ENCODE results near the gene BNC2.
A peak's percentile ranks its signal among the peaks of the same experiment; 100 is the strongest.
"Not testable (repeated sequence)": the region's sequence is repeated elsewhere in the genome, so short reads cannot be mapped to it uniquely, and the experiment has no call there.

Gene BNC2

GRCh38 chr9:16572005-16572734 lies 298.3 kb downstream of the BNC2 start:
- no peak for DNase-seq

DNA sequence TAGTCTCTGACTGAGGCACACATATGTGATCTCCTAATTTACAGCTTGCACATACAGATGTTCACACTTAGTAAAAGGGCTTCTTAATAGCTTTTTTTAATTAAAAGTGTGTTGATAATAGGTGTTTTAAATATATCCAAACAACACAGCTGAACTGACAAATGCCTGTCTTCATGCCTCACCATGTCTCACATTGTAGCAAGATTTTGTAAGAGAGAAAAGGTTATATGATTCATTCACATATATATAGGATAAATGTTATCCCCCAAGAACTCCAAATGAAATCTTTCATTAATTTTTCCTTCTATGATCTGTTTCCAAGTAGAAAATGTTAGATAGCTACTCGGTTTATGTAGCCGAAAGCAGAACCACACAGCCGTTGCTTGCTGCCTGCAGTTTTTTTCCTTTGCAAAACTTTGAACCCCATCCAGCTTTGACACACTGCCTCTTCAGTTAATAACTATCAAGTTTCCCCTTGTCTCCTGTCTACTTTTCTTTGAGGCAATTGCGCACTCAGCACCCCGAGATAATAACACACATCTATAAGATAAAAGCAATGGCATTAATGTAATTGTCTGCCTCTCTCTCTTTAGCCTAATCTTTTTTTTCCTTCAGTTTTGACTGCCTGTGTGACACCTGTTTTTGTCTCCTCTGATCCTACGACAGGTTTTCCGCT lies 299.2 kb downstream of the BNC2 start:
- no peak for DNase-seq

DNA sequence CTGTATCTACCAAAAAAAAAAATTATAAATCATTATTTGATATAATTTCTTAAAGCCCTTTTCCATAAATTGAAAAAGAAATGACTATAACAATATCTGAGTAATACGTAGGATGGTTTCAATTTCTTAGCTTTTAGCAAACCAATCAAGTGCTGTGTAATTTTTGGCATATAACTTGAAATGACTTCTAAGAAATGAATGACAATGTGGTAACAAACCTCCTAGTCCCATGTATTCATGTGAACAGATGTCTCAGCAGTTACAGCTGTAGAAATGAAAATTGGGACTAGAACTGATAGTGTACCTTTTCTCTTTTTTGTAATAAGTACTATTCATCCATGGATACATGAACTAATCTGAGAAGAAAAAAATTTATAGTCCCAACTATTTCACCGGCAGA lies 307.0 kb downstream of the BNC2 start:
- DNase-seq = no peak

DNA sequence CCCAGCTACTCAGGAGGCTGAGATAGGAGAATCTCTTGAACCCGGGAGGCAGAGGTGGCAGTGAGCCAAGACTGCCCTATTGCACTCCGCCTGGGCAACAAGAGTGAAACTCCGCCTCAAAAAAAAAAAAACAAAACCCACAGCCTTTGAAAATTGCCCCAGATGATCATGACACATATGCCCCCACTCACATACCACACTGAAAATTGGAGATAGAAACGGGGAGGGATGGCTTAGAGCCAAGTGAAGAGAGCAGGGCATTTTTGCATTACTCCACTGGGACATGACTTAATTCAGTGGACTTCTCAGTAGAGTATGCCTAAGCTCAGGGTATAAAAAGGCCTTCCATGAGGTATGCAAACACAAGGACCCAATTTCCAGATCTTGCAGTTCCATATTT lies 309.3 kb downstream of the BNC2 start:
- no peak for DNase-seq

GRCh38 chr9:16559418-16560188 lies 310.9 kb downstream of the BNC2 start:
- DNase-seq = peak; percentile 40

DNA sequence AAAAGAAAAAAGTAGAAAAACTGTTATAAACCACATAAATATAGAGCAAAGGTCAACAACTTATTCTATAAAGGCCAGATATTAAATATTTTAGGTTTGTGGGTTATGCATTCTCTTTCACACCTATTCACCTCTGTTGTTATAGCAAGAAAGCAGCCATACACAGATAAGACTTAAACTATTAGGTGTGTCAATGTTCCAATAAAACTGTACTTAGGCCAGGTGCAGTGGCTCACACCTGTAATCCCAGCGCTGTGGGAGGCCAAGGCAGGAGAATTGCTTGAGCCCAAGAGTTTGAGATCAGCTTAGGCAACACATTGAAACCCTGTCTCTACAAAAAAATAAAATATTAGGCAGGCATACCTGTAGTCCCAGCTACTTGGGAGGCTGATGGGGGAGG lies 314.7 kb downstream of the BNC2 start:
- no peak for DNase-seq

- no peak for DNase-seq
Measured at GRCh38 chr9:16553869-16554540, 316.5 kb downstream of the BNC2 start.

GRCh38 chr9:16552252-16552651 lies 318.2 kb downstream of the BNC2 start:
- DNase-seq = no peak

DNA sequence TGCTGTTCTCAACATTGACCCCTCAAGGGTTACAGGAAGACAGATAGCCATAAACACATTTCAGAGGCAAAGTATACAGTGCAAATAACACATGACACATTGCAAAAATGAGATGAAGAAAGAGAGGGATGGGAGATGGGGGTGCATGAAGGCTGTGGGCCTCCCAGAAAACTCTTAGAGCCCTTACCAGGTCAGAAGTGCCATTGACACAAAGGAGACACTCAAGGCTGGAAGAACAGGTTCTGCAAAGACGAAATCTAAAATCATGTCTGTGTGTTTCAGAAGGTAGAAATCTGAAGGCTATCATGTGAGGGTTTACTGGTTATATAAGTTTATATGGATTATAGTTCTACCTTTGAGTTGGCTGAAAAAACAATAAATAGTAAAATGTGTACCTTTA lies 318.8 kb downstream of the BNC2 start:
- DNase-seq = no peak

- DNase-seq = no peak
Measured at GRCh38 chr9:16545639-16546038, 324.8 kb downstream of the BNC2 start.

- DNase-seq = no peak
Measured at GRCh38 chr9:16544842-16545241, 325.6 kb downstream of the BNC2 start.

DNA sequence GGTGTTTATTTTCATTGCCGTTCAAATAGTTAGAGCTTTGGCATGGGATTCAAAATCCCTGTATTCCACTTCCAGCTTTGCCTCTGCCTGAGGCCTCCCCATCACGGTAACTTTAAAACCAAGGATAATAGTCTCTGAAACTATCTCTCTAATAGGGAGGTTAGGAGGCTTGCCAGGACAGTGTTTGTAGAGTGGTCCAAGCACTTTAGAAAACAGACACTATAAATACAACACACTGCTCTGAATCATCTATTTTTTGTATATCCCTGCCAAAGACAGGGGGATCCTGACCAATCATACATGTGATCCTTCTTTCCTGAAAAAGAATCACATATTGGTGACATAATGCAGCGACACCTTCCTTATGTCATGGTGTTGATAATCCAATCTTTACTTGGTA lies 326.8 kb downstream of the BNC2 start:
- DNase-seq = no peak

DNA sequence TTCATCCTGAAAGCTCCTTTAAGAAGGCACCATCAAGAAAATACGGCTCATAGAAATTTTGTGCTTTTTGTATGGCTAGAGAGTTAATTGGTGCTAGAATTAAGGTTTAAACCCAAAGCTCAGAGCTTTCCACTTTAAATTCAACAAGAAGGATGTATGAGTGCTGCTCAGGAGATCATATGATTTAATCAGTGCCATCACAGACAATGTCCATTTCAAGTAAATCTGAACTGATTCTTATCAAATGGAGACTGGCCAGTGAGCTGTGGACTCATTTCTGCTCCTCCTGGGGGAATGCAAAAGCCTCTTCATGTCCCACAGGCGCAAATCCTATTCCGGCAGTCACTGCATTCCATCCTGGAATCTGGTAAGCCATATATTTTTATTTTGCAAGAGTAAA lies 327.2 kb downstream of the BNC2 start:
- DNase-seq = no peak

- DNase-seq = no peak
Measured at GRCh38 chr9:16542290-16542689, 328.2 kb downstream of the BNC2 start.

DNA sequence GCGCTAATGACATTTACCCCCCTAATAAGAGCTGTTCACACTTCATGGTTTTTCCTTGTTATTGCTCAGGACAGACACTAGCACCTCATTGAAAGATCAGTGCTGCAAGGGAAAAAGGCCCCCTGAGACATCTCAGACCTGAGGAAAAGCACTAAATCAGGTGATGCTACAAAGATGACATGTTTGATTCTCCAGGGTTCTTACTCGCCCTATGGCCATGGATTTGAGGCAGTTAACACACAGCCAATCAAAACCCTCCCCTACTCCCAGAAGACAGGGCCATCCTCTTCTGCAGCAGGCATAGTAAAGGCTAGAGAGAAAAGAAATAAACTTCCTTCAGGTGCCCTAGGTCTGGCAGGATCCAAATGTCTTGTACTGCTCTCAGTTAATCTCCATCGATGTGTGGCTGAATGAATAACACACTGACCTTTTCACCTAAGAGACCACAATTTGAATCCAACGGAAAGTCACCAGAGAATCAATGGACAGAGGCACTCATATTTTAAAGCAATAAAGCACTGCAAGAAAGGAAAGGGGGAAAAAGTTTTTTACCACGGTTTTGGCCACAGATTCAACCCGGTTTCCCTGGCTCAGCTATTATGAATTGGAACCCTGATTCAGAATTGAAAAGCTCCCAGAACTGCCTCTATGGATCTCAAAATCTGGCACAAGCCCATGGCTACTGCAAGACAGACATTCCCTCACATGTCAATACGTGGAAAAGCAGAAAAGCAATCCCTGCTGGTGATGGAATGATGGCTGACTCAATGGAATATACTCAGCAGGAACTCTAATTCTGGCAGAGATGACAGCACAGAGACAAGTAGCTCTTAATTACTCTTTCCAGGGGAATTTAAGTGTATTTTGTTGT lies 329.5 kb downstream of the BNC2 start:
- DNase-seq = no peak

DNA sequence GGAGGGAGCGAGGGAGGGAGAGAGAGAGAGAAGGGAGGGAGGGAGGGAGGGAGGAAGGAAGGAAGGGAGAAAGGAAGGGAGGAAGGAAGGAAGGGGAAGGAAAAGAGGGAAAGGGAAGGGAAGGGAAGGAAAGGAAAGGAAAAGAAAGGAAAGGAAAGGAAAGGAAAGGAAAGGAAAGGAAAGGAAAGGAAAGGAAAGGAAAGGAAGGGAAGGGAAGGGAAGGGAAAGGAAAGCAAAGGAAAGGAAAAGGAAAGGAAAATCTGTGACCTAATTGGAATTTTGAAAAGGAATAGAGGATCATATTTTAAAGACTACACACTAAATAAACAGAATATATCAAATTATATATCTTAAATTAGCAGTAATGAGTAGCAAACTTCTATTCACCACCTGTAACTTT lies 330.8 kb downstream of the BNC2 start:
- not testable (repeated sequence) for DNase-seq

DNA sequence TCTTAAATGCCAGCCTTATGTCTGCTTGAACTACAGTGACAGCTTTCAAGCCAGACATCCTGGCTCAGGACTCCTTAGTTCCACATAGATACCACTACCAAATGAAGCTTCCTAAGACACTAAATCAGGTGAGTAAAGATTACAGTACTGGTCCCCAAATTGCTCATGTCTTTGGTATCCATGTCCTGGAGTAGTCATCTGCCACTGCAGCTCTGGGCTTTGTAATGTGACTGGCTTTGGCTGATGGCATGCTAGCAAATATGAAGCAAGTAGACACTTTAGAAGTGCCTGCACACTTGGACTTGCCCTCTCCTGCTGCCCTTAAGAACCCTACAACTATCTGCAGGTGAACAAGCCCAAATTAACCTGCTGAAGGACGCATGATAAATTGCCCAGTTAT lies 334.9 kb downstream of the BNC2 start:
- no peak for DNase-seq

GRCh38 chr9:16532681-16533450 lies 337.6 kb downstream of the BNC2 start:
- no peak for DNase-seq

DNA sequence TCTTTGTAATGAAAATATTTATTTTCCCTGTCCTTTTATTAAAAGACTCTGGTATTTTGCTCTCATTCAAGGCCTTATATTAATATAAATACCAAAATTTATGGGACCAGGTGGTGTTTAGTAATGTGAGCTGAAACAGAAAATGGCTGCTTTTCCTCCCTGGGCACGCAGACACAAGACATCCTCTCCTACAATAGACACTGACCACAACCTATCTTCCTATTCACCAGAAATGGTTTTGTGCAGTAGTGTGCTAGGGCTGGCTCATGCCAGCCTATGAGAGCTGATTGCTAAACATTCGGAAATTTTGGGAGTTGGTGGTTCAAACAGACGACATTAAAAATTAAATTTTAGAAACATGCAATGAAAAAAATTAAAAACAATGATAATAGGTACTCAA lies 338.2 kb downstream of the BNC2 start:
- DNase-seq = no peak

DNA sequence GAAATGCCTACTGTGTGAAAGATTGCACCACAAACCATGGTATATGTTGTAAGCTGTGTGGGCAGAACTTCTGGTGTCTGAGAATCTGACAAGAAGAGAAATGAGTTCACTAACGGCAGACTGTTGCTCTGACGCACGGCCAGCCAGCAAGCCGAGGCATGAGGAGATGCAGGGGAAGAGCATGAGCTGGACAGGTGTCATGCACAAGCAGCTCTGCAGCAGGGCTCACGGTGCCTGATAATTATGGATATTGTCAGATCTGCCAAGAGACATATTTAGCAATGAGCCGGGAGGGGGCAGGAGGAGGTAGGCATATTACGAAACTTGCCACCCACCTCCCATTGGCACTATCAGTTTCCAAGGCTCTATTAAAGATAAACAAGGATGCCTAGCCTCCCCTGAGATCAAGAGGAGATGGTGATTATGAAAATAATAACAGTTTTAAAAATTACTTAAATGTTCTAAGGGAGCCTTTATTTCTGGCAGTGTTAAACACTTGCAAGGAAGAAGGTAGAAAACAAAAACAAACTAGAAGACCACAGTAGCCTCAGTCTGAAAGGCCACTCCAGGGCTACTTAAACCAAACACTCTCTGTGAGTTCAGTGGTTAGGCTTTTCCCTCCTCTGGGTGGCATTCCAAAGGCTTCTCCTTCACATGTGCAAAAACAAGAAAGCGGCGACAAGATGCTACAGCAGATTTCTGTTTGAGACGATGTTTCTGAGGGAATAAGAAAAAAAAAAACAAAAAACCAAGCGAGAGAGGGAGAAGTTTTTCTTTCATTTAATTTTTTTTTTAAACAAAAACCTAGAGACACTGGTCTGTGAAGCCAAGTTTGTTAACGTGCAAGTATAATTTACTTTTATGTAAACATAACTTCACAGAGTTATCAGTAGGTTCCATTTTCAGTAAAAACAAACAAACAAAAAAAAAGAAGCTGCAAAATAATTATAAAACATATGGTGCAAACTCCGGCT lies 339.5 kb downstream of the BNC2 start:
- DNase-seq = no peak

Data from DMS153 (cell line).